Endothelial cell of umbilical vein (primary cell): ENCODE measurements around the gene CISH.
A peak's percentile ranks its signal among the peaks of the same experiment; 100 is the strongest.

Experiments
- EZH2 ChIP-seq: IDR thresholded peaks from 2 replicates; pipeline ENCODE4 v1.6.1; 2012; ENCODE audit warnings: borderline replicate concordance, low read depth, mild to moderate bottlenecking, moderate library complexity, low read length, inconsistent platforms; ENCODE audit not compliant: severe bottlenecking
- FOS ChIP-seq: IDR thresholded peaks from 2 replicates; pipeline ENCODE4 v1.6.1; 2011; ENCODE audit warnings: mild to moderate bottlenecking, low read length, moderate library complexity, borderline replicate concordance; ENCODE audit not compliant: insufficient read depth
- GATA2 ChIP-seq: IDR thresholded peaks from 2 replicates; pipeline ENCODE4 v1.7.0; 2011; ENCODE audit warnings: low read depth, mild to moderate bottlenecking, moderate library complexity, mixed read lengths, low read length; ENCODE audit not compliant: insufficient read length, insufficient read depth
- JUN ChIP-seq: IDR thresholded peaks from 2 replicates; pipeline ENCODE4 v1.6.1; 2011; ENCODE audit warnings: borderline replicate concordance, low read depth; ENCODE audit not compliant: insufficient read length, insufficient read depth
- MYC ChIP-seq: IDR thresholded peaks from one replicate; pipeline ENCODE4 v1.6.1; 2011; ENCODE audit warnings: mild to moderate bottlenecking, low read depth, low read length
- POLR2A ChIP-seq: IDR thresholded peaks from 2 replicates; pipeline ENCODE4 v1.6.1; 2012; ENCODE audit warnings: low read depth, mild to moderate bottlenecking, control low read depth, low read length
- POLR2AphosphoS5 ChIP-seq: IDR thresholded peaks from 2 replicates; pipeline ENCODE4 v1.6.1; 2012; ENCODE audit warnings: low read depth, mild to moderate bottlenecking, control low read depth, low read length, moderate library complexity; ENCODE audit not compliant: insufficient read depth
- TF ChIP-seq, protein P1 (sequence below), 2 donors: IDR thresholded peaks; 1 replicate in 1 of 2; 2 replicates in 1 of 2; pipeline ENCODE4 v1.5.1; 2011; ENCODE audit warnings: low read length in 2 of 2, mild to moderate bottlenecking in 2 of 2, moderate library complexity in 2 of 2, control low read depth in 1 of 2, inconsistent platforms in 1 of 2, low read depth in 1 of 2; ENCODE audit not compliant: insufficient read depth in 1 of 2; ENCODE audit errors: extremely low read depth in 1 of 2
- TF ChIP-seq, protein P2 (sequence below): IDR thresholded peaks from 2 replicates; pipeline ENCODE4 v1.6.1; 2011; ENCODE audit not compliant: insufficient read depth, insufficient read length

DNA sequence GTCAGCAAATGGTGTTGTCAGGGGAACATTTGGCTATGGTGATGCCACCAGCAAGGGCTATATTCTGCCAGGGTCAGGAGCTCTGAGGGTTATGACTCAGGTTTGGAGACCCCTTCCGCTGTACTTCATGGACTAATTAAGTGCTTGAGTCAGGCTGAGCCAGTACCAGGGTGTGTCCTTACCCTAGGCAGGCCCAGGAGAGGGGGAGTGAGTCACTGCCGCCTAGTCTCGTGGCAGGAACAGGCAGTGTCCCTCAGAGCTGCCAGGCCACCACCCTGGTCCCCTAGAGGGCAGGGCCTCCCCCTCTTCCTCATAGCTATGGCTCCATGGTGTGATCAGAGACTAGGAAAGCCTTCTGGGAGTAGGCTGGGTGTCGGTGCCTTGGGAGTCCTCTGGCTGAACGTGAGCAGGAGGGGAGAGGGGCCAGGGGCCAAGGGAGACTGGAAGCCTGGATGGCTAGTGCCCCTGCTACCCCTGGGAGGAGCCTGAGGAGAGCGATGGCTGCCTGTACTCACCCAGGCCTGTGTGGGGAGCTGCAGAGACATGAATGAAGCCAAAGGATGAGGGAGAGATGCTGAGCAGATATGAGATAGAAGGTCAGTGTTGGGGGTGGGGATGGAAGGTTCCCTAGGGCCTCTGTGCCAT lies 16.0 kb upstream of the CISH start:
- TF ChIP-seq, protein P1, sequence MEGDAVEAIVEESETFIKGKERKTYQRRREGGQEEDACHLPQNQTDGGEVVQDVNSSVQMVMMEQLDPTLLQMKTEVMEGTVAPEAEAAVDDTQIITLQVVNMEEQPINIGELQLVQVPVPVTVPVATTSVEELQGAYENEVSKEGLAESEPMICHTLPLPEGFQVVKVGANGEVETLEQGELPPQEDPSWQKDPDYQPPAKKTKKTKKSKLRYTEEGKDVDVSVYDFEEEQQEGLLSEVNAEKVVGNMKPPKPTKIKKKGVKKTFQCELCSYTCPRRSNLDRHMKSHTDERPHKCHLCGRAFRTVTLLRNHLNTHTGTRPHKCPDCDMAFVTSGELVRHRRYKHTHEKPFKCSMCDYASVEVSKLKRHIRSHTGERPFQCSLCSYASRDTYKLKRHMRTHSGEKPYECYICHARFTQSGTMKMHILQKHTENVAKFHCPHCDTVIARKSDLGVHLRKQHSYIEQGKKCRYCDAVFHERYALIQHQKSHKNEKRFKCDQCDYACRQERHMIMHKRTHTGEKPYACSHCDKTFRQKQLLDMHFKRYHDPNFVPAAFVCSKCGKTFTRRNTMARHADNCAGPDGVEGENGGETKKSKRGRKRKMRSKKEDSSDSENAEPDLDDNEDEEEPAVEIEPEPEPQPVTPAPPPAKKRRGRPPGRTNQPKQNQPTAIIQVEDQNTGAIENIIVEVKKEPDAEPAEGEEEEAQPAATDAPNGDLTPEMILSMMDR (IDR thresholded peaks at IDR 0.05; ENCODE audit: extremely low read depth in 1 of 2, insufficient read depth in 1 of 2, low read depth in 1 of 2, low read length in 2 of 2) = peak in 1 of 2 donors; percentile 18
- no peak for TF ChIP-seq POLR2A
- TF ChIP-seq FOS = no peak
- TF ChIP-seq EZH2 = no peak
- no peak for TF ChIP-seq POLR2AphosphoS5
- TF ChIP-seq, protein P2, sequence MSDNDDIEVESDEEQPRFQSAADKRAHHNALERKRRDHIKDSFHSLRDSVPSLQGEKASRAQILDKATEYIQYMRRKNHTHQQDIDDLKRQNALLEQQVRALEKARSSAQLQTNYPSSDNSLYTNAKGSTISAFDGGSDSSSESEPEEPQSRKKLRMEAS = no peak
- TF ChIP-seq JUN = no peak
- no peak for TF ChIP-seq MYC
- no peak for TF ChIP-seq GATA2
